Progenitor cell of endocrine pancreas (in vitro differentiated cells): ENCODE measurements around the gene DYNLT1. TPM values are rescaled to one million over a fixed set of nuclear protein-coding genes. Genes with fewer than 3 reads are reported as not detected.
"Not testable (repeated sequence)": the region's sequence is repeated elsewhere in the genome, so short reads cannot be mapped to it uniquely, and the experiment has no call there.

ENCODE experiments used
- DNase-seq: peaks from one replicate; pipeline ENCODE4 v3.0.0; 2021; ENCODE audit warnings: low spot score; ENCODE audit not compliant: unreplicated experiment
- H3K27ac Mint-ChIP-seq: 2 replicates; pipeline ENCODE4 v1.8.0; 2021; ENCODE audit warnings: mild to moderate bottlenecking, moderate library complexity, mixed read lengths
- H3K27me3 Mint-ChIP-seq: 2 replicates; pipeline ENCODE4 v1.8.0; 2021; ENCODE audit warnings: mixed read lengths
- H3K36me3 Mint-ChIP-seq: 2 replicates; pipeline ENCODE4 v1.8.0; 2022; ENCODE audit warnings: mixed read lengths; ENCODE audit not compliant: insufficient read depth
- H3K4me1 Mint-ChIP-seq: 2 replicates; pipeline ENCODE4 v1.8.0; 2021; ENCODE audit warnings: low read depth, mixed read lengths
- H3K4me3 Mint-ChIP-seq: 2 replicates; pipeline ENCODE4 v1.8.0; 2021; ENCODE audit warnings: low read depth, mild to moderate bottlenecking, moderate library complexity, mixed read lengths
- H3K9me3 Mint-ChIP-seq: 2 replicates; pipeline ENCODE4 v1.8.0; 2021; ENCODE audit warnings: low read depth, mixed read lengths
- CTCF ChIP-seq: fragments of 200-600 bp; sonication (generic); IDR thresholded peaks from one replicate; pipeline ENCODE4 v1.5.0; 2021; ENCODE audit warnings: antibody characterized with exemption, mild to moderate bottlenecking; ENCODE audit not compliant: unreplicated experiment
- total RNA-seq: library from RNA; stranded (reverse); gene quantifications from 2 replicates; pipeline ENCODE4 v1.2.1, GENCODE V29; 2021

The DYNLT1 gene
- total RNA-seq, 1 donor from 2014 or later, result 124 TPM

- no peak for DNase-seq
- TF ChIP-seq CTCF, result no peak
Observed at GRCh38 chr6:158607411-158608170, 37.0 kb downstream of the DYNLT1 start.

GRCh38 chr6:158606935-158607334, 37.6 kb downstream of the DYNLT1 start:
- no peak for TF ChIP-seq CTCF
- H3K27ac Mint-ChIP-seq, result no peak overlapping the region
- H3K9me3 Mint-ChIP-seq, result no peaks in the 10 kb centered on the region
- H3K27me3 Mint-ChIP-seq, result no peaks in the 10 kb centered on the region
- peaks cover 17% of the 10 kb centered on the region for H3K4me1 Mint-ChIP-seq
- H3K36me3 Mint-ChIP-seq, result peaks cover 25% of the 10 kb centered on the region
- DNase-seq, result no peak
- no peak overlapping the region for H3K4me3 Mint-ChIP-seq

More at GRCh38 chr6:158607411-158608170, 37.0 kb downstream of the DYNLT1 start:
- no peaks in the 10 kb centered on the region for H3K9me3 Mint-ChIP-seq
- peaks cover 22% of the 10 kb centered on the region for H3K36me3 Mint-ChIP-seq
- no peaks in the 10 kb centered on the region for H3K27me3 Mint-ChIP-seq
- H3K4me1 Mint-ChIP-seq, result peaks cover 23% of the 10 kb centered on the region
- H3K4me3 Mint-ChIP-seq, result no peak overlapping the region
- H3K27ac Mint-ChIP-seq, result no peak overlapping the region

- not testable (repeated sequence) for H3K4me1 Mint-ChIP-seq, DNase-seq, H3K27me3 Mint-ChIP-seq, H3K9me3 Mint-ChIP-seq, H3K4me3 Mint-ChIP-seq
- peak overlapping the region; percentile 71 for H3K27ac Mint-ChIP-seq
- peaks cover 25% of the 10 kb centered on the region for H3K36me3 Mint-ChIP-seq
Observed at GRCh38 chr6:158606011-158606410, 38.5 kb downstream of the DYNLT1 start.

GRCh38 chr6:158605266-158605878, 39.2 kb downstream of the DYNLT1 start:
- Mint-ChIP-seq H3K4me1 (peaks cover 3% of the 10 kb centered on the region), H3K27ac (no peak overlapping the region)

GRCh38 chr6:158604048-158604406, 40.5 kb downstream of the DYNLT1 start:
- no peak overlapping the region for H3K4me3 Mint-ChIP-seq
- no peaks in the 10 kb centered on the region for H3K4me1 Mint-ChIP-seq
- H3K27me3 Mint-ChIP-seq, result no peaks in the 10 kb centered on the region
- H3K9me3 Mint-ChIP-seq, result no peaks in the 10 kb centered on the region
- H3K27ac Mint-ChIP-seq, result no peak overlapping the region
- no peak for TF ChIP-seq CTCF
- peaks cover 25% of the 10 kb centered on the region for H3K36me3 Mint-ChIP-seq
- DNase-seq, result no peak

More at GRCh38 chr6:158605266-158605878, 39.2 kb downstream of the DYNLT1 start:
- Mint-ChIP-seq H3K27me3 (no peaks in the 10 kb centered on the region), H3K9me3 (no peaks in the 10 kb centered on the region), H3K4me3 (no peak overlapping the region), H3K36me3 (peaks cover 25% of the 10 kb centered on the region)
- peak; percentile 27 for DNase-seq
- TF ChIP-seq CTCF, result peak; percentile 72
